Activated CD4-positive, alpha-beta memory T cell treated with anti-CD3 and anti-CD28 coated beads for 36 hours (primary cell): ENCODE measurements around the gene DNAJC12. TPM values are rescaled to one million over a fixed set of nuclear protein-coding genes. Genes with fewer than 3 reads are reported as not detected.
"Not testable (repeated sequence)": the region's sequence is repeated elsewhere in the genome, so short reads cannot be mapped to it uniquely, and the experiment has no call there.

Source experiments
- CTCF ChIA-PET: fragments of 350-600 bp; sonication (Branson Sonifier 250); formaldehyde crosslinking; loops from one replicate; lab custom pipeline; 2021; ENCODE audit warnings: antibody characterized with exemption, inconsistent platforms; lab: Charles Lee
- POLR2A ChIA-PET: fragments of 350-600 bp; sonication (Branson Sonifier 250); formaldehyde crosslinking; loops from one replicate; lab custom pipeline; 2021; ENCODE audit warnings: antibody characterized with exemption; lab: Charles Lee
- DNase-seq: peaks from one replicate; pipeline ENCODE4 v3.0.0-alpha.2; 2020
- H3K27ac Mint-ChIP-seq: one replicate; pipeline ENCODE4 v1.8.0; 2021; ENCODE audit warnings: mixed read lengths
- H3K27me3 Mint-ChIP-seq: one replicate; pipeline ENCODE4 v1.8.0; 2021; ENCODE audit warnings: mixed read lengths
- H3K36me3 Mint-ChIP-seq: one replicate; pipeline ENCODE4 v1.8.0; 2021; ENCODE audit warnings: mixed read lengths
- H3K4me1 Mint-ChIP-seq: one replicate; pipeline ENCODE4 v1.8.0; 2021; ENCODE audit warnings: low read depth, mixed read lengths
- H3K4me3 Mint-ChIP-seq: one replicate; pipeline ENCODE4 v1.8.0; 2021; ENCODE audit warnings: mild to moderate bottlenecking, mixed read lengths
- H3K9me3 Mint-ChIP-seq: one replicate; pipeline ENCODE4 v1.8.0; 2021; ENCODE audit warnings: mixed read lengths
- intact Hi-C: fragments of 100-400 bp; cut with micrococcal nuclease; formaldehyde crosslinking; loops from one replicate; pipeline ENCODE4 v1.15.1; 2023
- total RNA-seq, 2 experiments: library from RNA; stranded (reverse); gene quantifications; one replicate each; pipeline ENCODE4 v1.2.3, GENCODE V29; 2021

DNAJC12 gene
- total RNA-seq, 2 experiments from 2014 or later = 8.8 to 11.5 TPM

DNA sequence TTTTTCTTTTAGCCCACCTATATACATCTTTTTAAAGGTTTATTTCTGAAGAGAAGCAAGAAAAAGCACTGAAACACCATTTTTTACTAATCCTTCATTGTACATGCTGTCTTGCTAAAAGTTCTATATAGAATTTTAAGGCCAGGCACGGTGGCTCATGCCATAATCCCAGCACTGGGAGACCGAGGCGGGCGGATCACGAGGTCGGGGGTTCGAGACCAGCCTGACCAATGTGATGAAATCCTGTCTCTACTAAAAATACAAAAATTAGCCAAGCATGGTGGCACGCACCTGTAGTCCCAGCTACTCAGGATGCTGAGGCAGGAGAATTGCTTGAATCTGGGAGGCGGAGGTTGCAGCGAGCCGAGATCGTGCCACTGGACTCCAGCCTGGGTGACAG is 1.5 kb upstream of the DNAJC12 start:
- POLR2A ChIA-PET = not testable (repeated sequence)

DNA sequence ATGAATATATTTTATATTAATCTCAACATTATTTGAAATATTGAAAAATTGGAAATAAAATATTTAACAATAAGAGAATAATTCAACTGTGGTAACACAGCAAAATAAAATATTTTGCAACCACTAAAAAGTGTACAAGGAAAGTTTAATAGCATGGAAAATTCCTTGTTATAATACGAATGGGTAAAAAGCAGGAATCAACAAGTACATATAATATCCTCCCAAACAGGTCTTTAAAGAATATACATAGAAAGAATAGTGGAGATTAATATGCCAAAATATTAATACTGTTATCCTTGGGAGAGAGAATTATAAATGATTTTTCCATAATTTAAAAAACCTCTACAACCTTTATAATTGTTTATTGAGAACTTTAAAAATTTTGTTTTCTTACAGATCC is 1.0 kb downstream of the DNAJC12 start:
- CTCF ChIA-PET = interaction anchor here (1.1 to 1.5 kb wide), 3 partner anchors 50 to 320 kb away, joined by 3 to 5 read pairs (median 3); no protein-coding TSS in a partner anchor
- POLR2A ChIA-PET = no interaction called here
- Mint-ChIP-seq H3K27me3 (no peaks in the 10 kb centered on the region), H3K9me3 (peaks cover 12% of the 10 kb centered on the region), H3K36me3 (no peaks in the 10 kb centered on the region), H3K4me3 (no peak overlapping the region), H3K27ac (no peak overlapping the region), H3K4me1 (peaks cover 3% of the 10 kb centered on the region)
- no peak for DNase-seq
- intact Hi-C loops = no loop called here

More for the DNA sequence above, 1.5 kb upstream of the DNAJC12 start:
- H3K27ac Mint-ChIP-seq, CTCF ChIA-PET, H3K27me3 Mint-ChIP-seq, DNase-seq, H3K4me3 Mint-ChIP-seq, H3K36me3 Mint-ChIP-seq, intact Hi-C loops, H3K4me1 Mint-ChIP-seq: not testable (repeated sequence)
- H3K9me3 Mint-ChIP-seq = peaks cover 12% of the 10 kb centered on the region

DNA sequence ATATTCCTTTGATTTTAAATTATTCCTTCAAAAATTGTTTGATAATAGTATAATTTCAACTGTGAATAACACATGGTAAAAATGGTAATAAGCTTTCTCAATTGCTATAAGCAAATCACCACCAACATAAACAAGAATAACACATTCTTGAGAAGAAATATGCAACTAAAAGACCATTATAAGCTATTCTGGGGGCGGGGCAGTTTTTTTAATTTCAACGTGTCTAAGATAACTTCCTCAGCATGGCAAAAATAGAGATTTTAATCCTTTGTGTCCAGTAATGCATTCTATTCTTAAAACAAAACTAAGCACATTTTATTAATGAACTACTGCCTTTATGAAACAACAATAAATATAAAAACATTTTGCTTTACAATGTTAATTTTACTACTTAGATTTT is 1.5 kb downstream of the DNAJC12 start:
- ChIA-PET POLR2A (interaction anchor here (0.6 kb wide), 1 partner anchor 335 kb away, joined by 4 read pairs; no protein-coding TSS in a partner anchor), CTCF (interaction anchor here (1.1 to 1.5 kb wide), 3 partner anchors 50 to 320 kb away, joined by 3 to 5 read pairs (median 3); no protein-coding TSS in a partner anchor)
- H3K4me1 Mint-ChIP-seq = peaks cover 3% of the 10 kb centered on the region
- DNase-seq = no peak
- intact Hi-C loops = no loop called here
- no peaks in the 10 kb centered on the region for H3K36me3 Mint-ChIP-seq
- no peaks in the 10 kb centered on the region for H3K27me3 Mint-ChIP-seq
- peaks cover 7% of the 10 kb centered on the region for H3K9me3 Mint-ChIP-seq
- no peak overlapping the region for H3K27ac Mint-ChIP-seq
- no peak overlapping the region for H3K4me3 Mint-ChIP-seq

DNA sequence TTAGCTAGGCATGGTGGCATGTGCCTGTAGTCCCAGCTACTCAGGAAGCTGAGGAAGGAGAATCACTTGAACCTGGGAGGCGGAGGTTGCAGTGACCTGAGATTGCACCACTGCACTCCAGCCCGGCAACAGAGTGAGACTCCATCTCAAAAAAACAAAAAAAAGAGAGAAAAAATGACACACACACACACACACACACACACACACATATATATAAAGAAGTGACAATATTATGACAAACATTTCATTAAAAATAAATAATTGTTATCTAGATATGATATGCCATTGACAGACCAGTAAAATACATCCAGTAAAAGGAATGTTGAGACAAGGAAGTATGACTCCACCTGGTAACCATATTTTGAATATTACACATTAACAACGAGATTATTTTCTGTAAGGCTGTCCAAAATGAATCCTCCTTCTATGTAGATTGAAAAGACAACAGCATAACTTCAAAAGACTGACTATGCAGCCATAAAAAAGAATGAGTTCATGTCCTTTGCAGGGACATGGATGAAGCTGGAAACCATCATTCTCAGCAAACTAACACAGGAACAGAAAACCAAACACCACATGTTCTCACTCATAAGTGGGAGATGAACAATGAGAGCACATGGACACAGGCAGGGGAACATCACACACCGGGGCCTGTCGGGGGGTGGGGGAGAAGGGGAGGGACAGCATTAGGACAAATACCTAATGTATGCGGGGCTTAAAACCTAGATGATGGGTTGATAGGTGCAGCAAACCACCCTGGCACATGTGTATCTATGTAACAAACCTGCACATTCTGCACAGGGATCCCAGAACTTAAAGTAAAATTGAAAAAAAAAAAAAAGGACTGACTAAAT is 2.2 kb downstream of the DNAJC12 start:
- H3K27ac Mint-ChIP-seq, H3K4me1 Mint-ChIP-seq, H3K27me3 Mint-ChIP-seq, H3K36me3 Mint-ChIP-seq, H3K9me3 Mint-ChIP-seq, intact Hi-C loops, DNase-seq: not testable (repeated sequence)
- ChIA-PET CTCF (interaction anchor here (1.5 to 1.6 kb wide), 2 partner anchors 20 to 321 kb away, joined by 4 to 5 read pairs; no protein-coding TSS in a partner anchor), POLR2A (interaction anchor here (0.6 kb wide), 1 partner anchor 336 kb away, joined by 4 read pairs; no protein-coding TSS in a partner anchor)
- peak overlapping the region; percentile 30 for H3K4me3 Mint-ChIP-seq

DNA sequence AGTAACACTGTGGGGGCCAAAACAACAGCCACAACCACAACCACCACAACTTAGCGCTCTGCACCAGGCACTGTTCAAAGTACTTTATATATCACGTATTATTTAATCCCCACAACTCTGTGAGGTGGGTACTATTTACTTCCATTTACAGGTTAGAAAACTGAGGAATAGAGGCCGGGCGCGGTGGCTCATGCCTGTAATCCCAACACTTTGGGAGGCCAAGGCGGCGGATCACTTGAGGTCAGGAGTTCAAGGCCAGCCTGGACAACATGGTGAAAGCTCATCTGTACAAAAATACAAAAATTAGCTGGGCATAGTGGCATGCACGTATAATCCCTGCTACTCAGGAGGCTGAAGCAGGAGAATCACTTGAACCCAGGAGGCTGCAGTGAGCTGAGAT is 3.6 kb downstream of the DNAJC12 start:
- intact Hi-C loops = no loop called here
- H3K4me1 Mint-ChIP-seq = peaks cover 3% of the 10 kb centered on the region
- H3K36me3 Mint-ChIP-seq = no peaks in the 10 kb centered on the region
- H3K4me3 Mint-ChIP-seq = no peak overlapping the region
- no peaks in the 10 kb centered on the region for H3K9me3 Mint-ChIP-seq
- H3K27me3 Mint-ChIP-seq = no peaks in the 10 kb centered on the region
- POLR2A ChIA-PET = no interaction called here
- DNase-seq = no peak
- CTCF ChIA-PET = interaction anchor here (0.9 to 1.6 kb wide), 2 partner anchors 21 to 46 kb away, joined by 3 to 4 read pairs; no protein-coding TSS in a partner anchor
- no peak overlapping the region for H3K27ac Mint-ChIP-seq

DNA sequence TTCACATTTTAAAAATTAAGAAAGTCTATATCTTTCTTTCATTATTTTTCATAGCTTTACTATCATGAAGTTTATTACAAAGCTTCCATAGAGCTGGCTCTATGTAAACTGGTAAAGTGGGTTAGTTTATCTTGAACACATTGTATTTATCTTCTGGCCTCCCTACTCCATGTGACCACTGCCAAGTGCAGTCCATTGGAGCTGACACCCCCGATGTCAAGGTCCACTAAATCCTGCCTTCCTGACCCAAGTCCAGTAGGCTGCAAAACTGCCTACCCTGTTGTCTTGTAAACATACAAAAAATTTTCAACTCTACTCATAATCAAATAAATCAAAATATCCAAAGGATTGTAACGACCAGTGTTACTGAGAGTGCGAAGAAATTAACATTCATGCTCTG is 10.2 kb downstream of the DNAJC12 start:
- ChIA-PET POLR2A (no interaction called here), CTCF (no interaction called here)
- Mint-ChIP-seq H3K27ac (no peak overlapping the region), H3K4me1 (no peaks in the 10 kb centered on the region), H3K27me3 (no peaks in the 10 kb centered on the region), H3K4me3 (no peak overlapping the region), H3K9me3 (no peaks in the 10 kb centered on the region), H3K36me3 (no peaks in the 10 kb centered on the region)
- no peak for DNase-seq
- intact Hi-C loops = no loop called here

DNA sequence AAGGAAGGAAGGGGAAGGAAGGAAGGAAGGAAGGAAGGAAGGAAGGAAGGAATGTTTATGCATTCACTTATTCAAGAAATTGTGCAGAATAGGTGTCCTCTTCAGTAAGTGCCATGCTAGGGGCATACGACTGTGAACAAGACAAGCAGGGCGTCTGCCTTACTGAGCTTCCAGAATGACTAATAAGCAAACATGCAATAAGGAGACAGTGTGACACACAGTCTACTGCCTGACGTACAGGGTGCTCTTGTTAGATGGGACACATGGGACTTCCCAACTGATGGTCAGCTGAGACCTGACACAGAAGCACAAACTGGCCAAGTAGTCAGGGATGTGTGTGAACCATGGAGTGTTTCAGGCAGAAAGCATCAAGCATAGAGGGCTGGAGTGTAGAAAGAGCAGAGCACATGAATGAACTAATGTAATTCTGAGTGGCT is 18.2 kb downstream of the DNAJC12 start:
- H3K9me3 Mint-ChIP-seq = no peaks in the 10 kb centered on the region
- peaks cover 32% of the 10 kb centered on the region for H3K4me1 Mint-ChIP-seq
- peak overlapping the region; percentile 1 for H3K4me3 Mint-ChIP-seq
- H3K27ac Mint-ChIP-seq = peak overlapping the region; percentile 45
- H3K36me3 Mint-ChIP-seq = no peaks in the 10 kb centered on the region
- ChIA-PET CTCF (interaction anchor here (1.0 to 2.5 kb wide), 2 partner anchors 30 to 31 kb away, joined by 3 to 9 read pairs; no protein-coding TSS in a partner anchor), POLR2A (interaction anchor here (1.4 kb wide), 1 partner anchor 30 kb away, joined by 4 read pairs; no protein-coding TSS in a partner anchor)
- intact Hi-C loops = no loop called here
- DNase-seq = peak; percentile 40
- no peaks in the 10 kb centered on the region for H3K27me3 Mint-ChIP-seq

DNA sequence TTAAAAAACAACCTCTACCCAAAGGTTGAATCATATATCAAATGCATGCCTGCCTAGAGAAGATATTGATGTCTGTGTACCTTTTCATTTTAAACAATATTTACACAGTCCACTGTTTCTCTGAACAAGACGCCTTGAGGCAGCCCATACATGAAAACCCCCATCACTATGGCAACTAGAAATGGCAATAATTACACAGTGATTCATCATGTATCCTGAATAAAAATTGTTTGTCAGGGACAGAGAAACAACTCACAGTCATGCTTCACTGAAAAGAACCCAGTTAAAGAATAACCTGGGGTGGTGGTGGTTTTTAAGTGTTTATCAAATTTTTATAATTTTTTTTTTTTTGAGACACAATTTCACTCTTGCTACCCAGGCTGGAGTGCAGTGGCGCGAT is 19.7 kb downstream of the DNAJC12 start:
- Mint-ChIP-seq H3K4me3 (no peak overlapping the region), H3K27ac (no peak overlapping the region), H3K36me3 (no peaks in the 10 kb centered on the region), H3K9me3 (no peaks in the 10 kb centered on the region), H3K27me3 (no peaks in the 10 kb centered on the region), H3K4me1 (peaks cover 33% of the 10 kb centered on the region)
- CTCF ChIA-PET = interaction anchor here (1.3 to 2.5 kb wide), 2 partner anchors 30 kb away, joined by 6 to 9 read pairs; no protein-coding TSS in a partner anchor
- DNase-seq = no peak
- POLR2A ChIA-PET = no interaction called here
- intact Hi-C loops = no loop called here

DNA sequence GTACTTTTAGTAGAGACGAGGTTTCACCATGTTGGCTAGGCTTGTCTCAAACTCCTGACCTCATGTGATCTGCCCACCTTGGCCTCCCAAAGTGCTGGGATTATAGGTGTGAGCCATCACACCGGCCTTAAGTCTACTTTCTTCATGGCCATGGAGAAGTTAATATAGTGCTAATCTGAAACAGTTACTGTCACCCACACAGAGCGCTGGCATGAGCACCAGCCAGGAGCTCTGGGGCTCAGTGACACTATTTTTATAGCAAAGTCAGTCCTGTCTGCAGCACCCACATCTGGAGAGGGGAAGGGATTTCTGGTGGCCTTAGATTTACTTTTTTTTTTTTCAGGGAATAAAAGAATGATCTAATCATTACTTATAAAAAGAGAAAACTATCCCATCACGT is 21.3 kb downstream of the DNAJC12 start:
- peaks cover 29% of the 10 kb centered on the region for H3K4me1 Mint-ChIP-seq
- no peak overlapping the region for H3K4me3 Mint-ChIP-seq
- no peaks in the 10 kb centered on the region for H3K9me3 Mint-ChIP-seq
- ChIA-PET POLR2A (interaction anchor here (2.2 kb wide), 1 partner anchor 26 kb away, joined by 15 read pairs; no protein-coding TSS in a partner anchor), CTCF (interaction anchor here (0.8 to 1.9 kb wide), 3 partner anchors 28 to 40 kb away, joined by 3 to 16 read pairs (median 6); no protein-coding TSS in a partner anchor)
- peaks cover 3% of the 10 kb centered on the region for H3K27me3 Mint-ChIP-seq
- intact Hi-C loops = no loop called here
- peak overlapping the region; percentile 66 for H3K27ac Mint-ChIP-seq
- H3K36me3 Mint-ChIP-seq = no peaks in the 10 kb centered on the region
- DNase-seq = no peak

DNA sequence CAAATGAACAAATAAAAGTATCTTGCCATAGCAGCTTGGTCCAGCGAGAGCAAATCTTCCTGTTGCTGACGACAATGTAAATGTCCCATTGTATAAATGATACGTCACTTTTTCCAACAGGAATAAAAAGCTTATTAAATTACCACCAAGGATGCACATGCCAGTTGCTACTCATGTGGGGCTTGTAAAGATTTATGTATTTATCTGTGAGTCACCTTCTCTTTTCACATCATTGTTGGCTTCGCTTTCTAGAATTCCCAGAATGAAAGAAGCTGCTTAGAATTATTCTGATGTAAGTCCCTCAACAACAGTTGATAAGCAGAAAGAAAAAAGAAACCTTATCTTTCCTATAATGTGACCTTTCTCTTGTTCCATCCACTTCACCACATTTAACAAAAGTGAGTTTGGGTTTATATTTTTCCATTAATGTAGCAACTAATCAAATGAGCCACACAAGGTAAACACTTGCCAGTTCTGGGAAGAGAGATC is 22.4 kb downstream of the DNAJC12 start:
- no peaks in the 10 kb centered on the region for H3K9me3 Mint-ChIP-seq
- intact Hi-C loops = loop anchor here (1.0 kb wide), 4 partner anchors 12 to 202 kb away; no protein-coding TSS in a partner anchor
- H3K4me1 Mint-ChIP-seq = peaks cover 28% of the 10 kb centered on the region
- H3K27ac Mint-ChIP-seq = peak overlapping the region; percentile 76
- DNase-seq = no peak
- CTCF ChIA-PET = interaction anchor here (1.0 to 1.9 kb wide), 5 partner anchors 9 to 39 kb away, joined by 3 to 16 read pairs (median 3); no protein-coding TSS in a partner anchor
- H3K27me3 Mint-ChIP-seq = peaks cover 3% of the 10 kb centered on the region
- POLR2A ChIA-PET = interaction anchor here (1.3 to 2.2 kb wide), 2 partner anchors 21 to 25 kb away, joined by 3 to 15 read pairs; no protein-coding TSS in a partner anchor
- H3K4me3 Mint-ChIP-seq = no peak overlapping the region
- no peaks in the 10 kb centered on the region for H3K36me3 Mint-ChIP-seq

DNA sequence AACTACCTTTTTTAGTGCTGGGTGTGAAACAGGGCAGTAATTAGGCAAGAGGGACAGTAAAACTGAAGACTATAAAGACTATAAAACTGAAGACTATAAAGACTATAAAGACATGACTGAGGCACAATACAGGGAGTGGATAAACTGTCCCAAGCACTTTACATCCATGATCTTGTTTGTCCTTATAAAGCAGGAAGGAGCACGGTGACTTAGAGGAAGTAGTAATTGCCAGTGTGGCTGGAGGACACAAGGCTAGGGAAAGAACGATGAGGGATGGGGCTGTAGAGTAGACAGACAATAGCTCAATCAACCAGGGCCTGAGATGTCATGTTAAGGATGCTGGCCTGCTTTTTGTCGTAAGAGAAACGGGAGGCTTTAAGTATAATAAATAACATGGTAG is 26.0 kb downstream of the DNAJC12 start:
- Mint-ChIP-seq H3K4me1 (peaks cover 23% of the 10 kb centered on the region), H3K27me3 (peaks cover 11% of the 10 kb centered on the region), H3K27ac (no peak overlapping the region), H3K36me3 (no peaks in the 10 kb centered on the region), H3K9me3 (no peaks in the 10 kb centered on the region), H3K4me3 (no peak overlapping the region)
- ChIA-PET POLR2A (no interaction called here), CTCF (interaction anchor here (2.1 kb wide), 1 partner anchor 23 kb away, joined by 8 read pairs; no protein-coding TSS in a partner anchor)
- intact Hi-C loops = no loop called here
- DNase-seq = no peak

DNA sequence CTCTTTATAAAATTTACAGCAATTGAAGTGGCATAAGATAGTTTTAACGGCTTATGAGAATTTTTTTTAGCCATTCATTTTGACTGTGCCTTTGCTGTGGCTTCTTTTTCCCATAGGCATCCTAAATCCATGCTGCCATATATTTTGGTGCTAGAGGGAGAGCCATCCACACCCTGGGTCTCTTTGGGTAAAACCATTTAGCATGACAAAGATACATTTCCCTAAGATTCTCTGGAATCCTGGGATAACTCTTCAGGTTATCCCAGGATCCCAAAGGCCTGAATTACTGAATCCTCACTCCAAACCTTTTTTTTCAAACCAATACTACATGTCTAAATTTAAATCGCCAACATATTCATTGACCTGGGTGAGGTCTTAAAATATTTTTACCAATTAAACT is 28.9 kb downstream of the DNAJC12 start:
- Mint-ChIP-seq H3K4me3 (no peak overlapping the region), H3K27ac (no peak overlapping the region), H3K9me3 (no peaks in the 10 kb centered on the region), H3K27me3 (peaks cover 11% of the 10 kb centered on the region), H3K36me3 (no peaks in the 10 kb centered on the region), H3K4me1 (peaks cover 10% of the 10 kb centered on the region)
- ChIA-PET CTCF (no interaction called here), POLR2A (no interaction called here)
- DNase-seq = no peak
- intact Hi-C loops = no loop called here
